ENCODE results near the gene OVOL1. TPM values are rescaled to one million over a fixed set of nuclear protein-coding genes. Genes with fewer than 3 reads are reported as not detected.

The OVOL1 gene
- total RNA-seq, 1 donor from 2014 or later = not detected

- Histone ChIP-seq H3K27me3 (ENCODE audit: control insufficient read depth in 3 of 3, insufficient read depth in 3 of 3, low read length in 3 of 3) (peaks cover 29 to 76% (median 67%) of the 10 kb centered on the region in 3 donors), H3K9ac (ENCODE audit: low read depth in 1 of 3, low read length in 3 of 3) (no peak overlapping the region), H3K27ac (ENCODE audit: low read depth, low read length) (no peak overlapping the region), H3K4me3 (ENCODE audit: low read length in 3 of 3) (no peak overlapping the region), H3K36me3 (ENCODE audit: control insufficient read depth in 3 of 3, insufficient read depth in 3 of 3, low read length in 3 of 3) (no peaks in the 10 kb centered on the region), H3K9me3 (ENCODE audit: control insufficient read depth in 3 of 3, low read length in 3 of 3) (no peaks in the 10 kb centered on the region), H3K4me1 (ENCODE audit: control insufficient read depth in 3 of 3, insufficient read depth in 3 of 3, low read length in 3 of 3) (peaks cover 4 to 7% (median 4%) of the 10 kb centered on the region in 3 donors)
Observed at GRCh38 chr11:65790902-65791650, 4.2 kb downstream of the OVOL1 start.

DNA sequence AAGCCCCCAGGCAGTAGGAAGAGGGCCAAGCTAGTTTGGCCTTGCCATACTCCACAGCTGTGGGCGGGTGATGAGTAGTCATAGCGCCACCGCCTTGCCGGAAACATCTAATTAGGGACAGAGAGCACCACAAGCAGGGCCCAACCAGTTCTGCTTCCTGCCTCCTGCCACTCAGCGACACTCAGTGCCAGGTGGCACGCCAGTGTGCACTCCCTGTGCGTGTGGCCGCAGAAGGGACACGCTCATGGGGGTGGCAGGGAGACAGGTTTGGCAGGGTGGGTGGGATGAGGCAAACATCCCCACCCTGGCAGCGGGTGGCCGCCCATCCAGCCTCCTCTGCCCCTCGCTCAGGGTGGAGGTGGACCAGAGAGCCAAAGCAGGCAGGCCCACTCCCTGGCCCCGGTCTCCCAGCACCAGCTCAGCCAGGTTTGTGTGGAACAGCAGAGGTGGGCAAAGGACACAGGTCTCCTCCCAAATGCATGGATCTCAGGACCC, 4.9 kb downstream of the OVOL1 start:
- Histone ChIP-seq H3K9me3 (ENCODE audit: control insufficient read depth in 3 of 3, low read length in 3 of 3) (no peaks in the 10 kb centered on the region), H3K9ac (ENCODE audit: low read depth in 1 of 3, low read length in 3 of 3) (no peak overlapping the region), H3K4me3 (ENCODE audit: low read length in 3 of 3) (no peak overlapping the region), H3K27me3 (ENCODE audit: control insufficient read depth in 3 of 3, insufficient read depth in 3 of 3, low read length in 3 of 3) (peaks cover 27 to 78% (median 68%) of the 10 kb centered on the region in 3 donors), H3K27ac (ENCODE audit: low read depth, low read length) (no peak overlapping the region), H3K36me3 (ENCODE audit: control insufficient read depth in 3 of 3, insufficient read depth in 3 of 3, low read length in 3 of 3) (no peaks in the 10 kb centered on the region), H3K4me1 (ENCODE audit: control insufficient read depth in 3 of 3, insufficient read depth in 3 of 3, low read length in 3 of 3) (peaks cover 0 to 7% (median 4%) of the 10 kb centered on the region in 3 donors)

GRCh38 chr11:65792456-65792855, 5.6 kb downstream of the OVOL1 start:
- Histone ChIP-seq H3K27ac (ENCODE audit: low read depth, low read length) (no peak overlapping the region), H3K9me3 (ENCODE audit: control insufficient read depth in 3 of 3, low read length in 3 of 3) (no peaks in the 10 kb centered on the region), H3K4me1 (ENCODE audit: control insufficient read depth in 3 of 3, insufficient read depth in 3 of 3, low read length in 3 of 3) (peaks cover 0 to 3% (median 2%) of the 10 kb centered on the region in 3 donors), H3K36me3 (ENCODE audit: control insufficient read depth in 3 of 3, insufficient read depth in 3 of 3, low read length in 3 of 3) (no peaks in the 10 kb centered on the region), H3K9ac (ENCODE audit: low read depth in 1 of 3, low read length in 3 of 3) (no peak overlapping the region), H3K4me3 (ENCODE audit: low read length in 3 of 3) (no peak overlapping the region), H3K27me3 (ENCODE audit: control insufficient read depth in 3 of 3, insufficient read depth in 3 of 3, low read length in 3 of 3) (peaks cover 26 to 76% (median 68%) of the 10 kb centered on the region in 3 donors)

DNA sequence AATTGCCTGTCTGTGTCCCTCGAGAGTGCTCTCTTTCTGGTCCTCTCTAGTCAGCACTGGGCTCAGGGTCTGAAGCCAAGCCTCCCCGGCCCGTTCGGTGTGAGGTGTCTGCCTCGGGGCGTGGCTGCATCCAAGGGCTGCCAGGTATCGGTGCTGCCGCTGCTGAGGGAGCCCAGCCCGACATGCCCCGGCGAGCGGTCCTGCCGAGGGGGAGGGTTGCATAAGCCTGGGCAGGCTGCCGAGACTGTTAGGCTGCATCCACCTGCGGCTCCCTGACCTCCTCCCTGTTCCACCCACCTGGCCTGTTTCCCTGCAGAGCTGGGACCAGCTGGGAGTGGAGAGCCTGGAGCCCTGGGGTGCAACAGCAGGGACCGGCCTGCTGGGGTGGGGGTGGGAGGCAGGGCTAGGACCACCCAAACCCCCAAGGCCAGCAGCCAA, 6.3 kb downstream of the OVOL1 start:
- Histone ChIP-seq H3K9ac (ENCODE audit: low read depth in 1 of 3, low read length in 3 of 3) (no peak overlapping the region), H3K4me1 (ENCODE audit: control insufficient read depth in 3 of 3, insufficient read depth in 3 of 3, low read length in 3 of 3) (no peaks in the 10 kb centered on the region), H3K9me3 (ENCODE audit: control insufficient read depth in 3 of 3, low read length in 3 of 3) (no peaks in the 10 kb centered on the region), H3K27me3 (ENCODE audit: control insufficient read depth in 3 of 3, insufficient read depth in 3 of 3, low read length in 3 of 3) (peaks cover 27 to 77% (median 69%) of the 10 kb centered on the region in 3 donors), H3K4me3 (ENCODE audit: low read length in 3 of 3) (no peak overlapping the region), H3K27ac (ENCODE audit: low read depth, low read length) (no peak overlapping the region), H3K36me3 (ENCODE audit: control insufficient read depth in 3 of 3, insufficient read depth in 3 of 3, low read length in 3 of 3) (no peaks in the 10 kb centered on the region)

- no peaks in the 10 kb centered on the region for H3K4me1 ChIP-seq (ENCODE audit: control insufficient read depth in 3 of 3, insufficient read depth in 3 of 3, low read length in 3 of 3)
- H3K9ac ChIP-seq (ENCODE audit: low read depth in 1 of 3, low read length in 3 of 3) = no peak overlapping the region
- H3K4me3 ChIP-seq (ENCODE audit: low read length in 3 of 3) = no peak overlapping the region
- H3K9me3 ChIP-seq (ENCODE audit: control insufficient read depth in 3 of 3, low read length in 3 of 3) = no peaks in the 10 kb centered on the region
- peaks cover 22 to 72% (median 69%) of the 10 kb centered on the region in 3 donors for H3K27me3 ChIP-seq (ENCODE audit: control insufficient read depth in 3 of 3, insufficient read depth in 3 of 3, low read length in 3 of 3)
- H3K27ac ChIP-seq (ENCODE audit: low read depth, low read length) = no peak overlapping the region
- H3K36me3 ChIP-seq (ENCODE audit: control insufficient read depth in 3 of 3, insufficient read depth in 3 of 3, low read length in 3 of 3) = no peaks in the 10 kb centered on the region
Observed at GRCh38 chr11:65793625-65794400, 7.0 kb downstream of the OVOL1 start.

DNA sequence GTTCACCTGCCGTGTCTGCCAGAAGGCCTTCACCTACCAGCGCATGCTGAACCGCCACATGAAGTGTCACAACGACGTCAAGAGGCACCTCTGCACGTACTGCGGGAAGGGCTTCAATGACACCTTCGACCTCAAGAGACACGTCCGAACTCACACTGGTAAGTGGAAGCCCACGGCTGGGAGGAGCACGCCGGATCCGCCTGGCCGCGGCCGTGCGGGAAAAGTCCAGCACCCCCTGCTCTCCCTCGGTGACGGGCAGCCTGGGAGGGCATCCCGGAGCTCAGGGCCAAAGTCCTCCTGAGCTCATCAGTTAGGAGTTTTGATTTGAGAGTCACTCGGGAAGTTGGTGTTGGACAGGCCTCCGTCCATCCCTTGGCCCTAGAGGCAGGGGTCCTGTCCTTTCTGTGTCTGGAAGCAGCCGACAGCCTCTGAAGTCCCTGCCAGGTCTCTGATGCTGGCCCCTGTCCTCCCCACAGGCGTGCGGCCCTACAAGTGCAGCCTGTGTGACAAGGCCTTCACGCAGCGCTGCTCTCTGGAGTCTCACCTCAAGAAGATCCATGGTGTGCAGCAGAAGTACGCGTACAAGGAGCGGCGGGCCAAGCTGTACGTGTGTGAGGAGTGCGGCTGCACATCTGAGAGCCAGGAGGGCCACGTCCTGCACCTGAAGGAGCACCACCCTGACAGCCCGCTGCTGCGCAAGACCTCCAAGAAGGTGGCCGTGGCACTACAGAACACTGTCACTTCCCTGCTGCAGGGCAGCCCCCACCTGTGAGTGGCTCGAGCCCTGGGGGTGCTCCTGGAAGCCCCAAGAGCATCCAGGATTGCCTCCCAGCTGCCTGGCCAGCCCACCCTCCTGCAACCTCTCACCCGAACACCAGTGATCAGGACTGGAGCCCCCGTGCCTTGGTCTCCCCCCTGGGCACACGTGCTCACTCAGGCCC, 8.0 kb downstream of the OVOL1 start:
- Histone ChIP-seq H3K4me1 (ENCODE audit: control insufficient read depth in 3 of 3, insufficient read depth in 3 of 3, low read length in 3 of 3) (no peaks in the 10 kb centered on the region), H3K27ac (ENCODE audit: low read depth, low read length) (no peak overlapping the region), H3K27me3 (ENCODE audit: control insufficient read depth in 3 of 3, insufficient read depth in 3 of 3, low read length in 3 of 3) (peaks cover 15 to 63% (median 62%) of the 10 kb centered on the region in 3 donors), H3K4me3 (ENCODE audit: low read length in 3 of 3) (no peak overlapping the region), H3K9ac (ENCODE audit: low read depth in 1 of 3, low read length in 3 of 3) (no peak overlapping the region), H3K36me3 (ENCODE audit: control insufficient read depth in 3 of 3, insufficient read depth in 3 of 3, low read length in 3 of 3) (no peaks in the 10 kb centered on the region), H3K9me3 (ENCODE audit: control insufficient read depth in 3 of 3, low read length in 3 of 3) (no peaks in the 10 kb centered on the region)

- Histone ChIP-seq H3K27ac (ENCODE audit: low read depth, low read length) (no peak overlapping the region), H3K27me3 (ENCODE audit: control insufficient read depth in 3 of 3, insufficient read depth in 3 of 3, low read length in 3 of 3) (peaks cover 22 to 62% (median 56%) of the 10 kb centered on the region in 3 donors), H3K9me3 (ENCODE audit: control insufficient read depth in 3 of 3, low read length in 3 of 3) (no peaks in the 10 kb centered on the region), H3K9ac (ENCODE audit: low read depth in 1 of 3, low read length in 3 of 3) (no peak overlapping the region), H3K4me3 (ENCODE audit: low read length in 3 of 3) (no peak overlapping the region), H3K36me3 (ENCODE audit: control insufficient read depth in 3 of 3, insufficient read depth in 3 of 3, low read length in 3 of 3) (no peaks in the 10 kb centered on the region), H3K4me1 (ENCODE audit: control insufficient read depth in 3 of 3, insufficient read depth in 3 of 3, low read length in 3 of 3) (no peaks in the 10 kb centered on the region)
Observed at GRCh38 chr11:65796726-65797601, 10.1 kb downstream of the OVOL1 start.

- no peak overlapping the region for H3K9ac ChIP-seq (ENCODE audit: low read depth in 1 of 3, low read length in 3 of 3)
- no peaks in the 10 kb centered on the region for H3K36me3 ChIP-seq (ENCODE audit: control insufficient read depth in 3 of 3, insufficient read depth in 3 of 3, low read length in 3 of 3)
- H3K27me3 ChIP-seq (ENCODE audit: control insufficient read depth in 3 of 3, insufficient read depth in 3 of 3, low read length in 3 of 3) = peaks cover 23 to 59% (median 51%) of the 10 kb centered on the region in 3 donors
- no peaks in the 10 kb centered on the region for H3K4me1 ChIP-seq (ENCODE audit: control insufficient read depth in 3 of 3, insufficient read depth in 3 of 3, low read length in 3 of 3)
- H3K27ac ChIP-seq (ENCODE audit: low read depth, low read length) = no peak overlapping the region
- no peaks in the 10 kb centered on the region for H3K9me3 ChIP-seq (ENCODE audit: control insufficient read depth in 3 of 3, low read length in 3 of 3)
- H3K4me3 ChIP-seq (ENCODE audit: low read length in 3 of 3) = no peak overlapping the region
Observed at GRCh38 chr11:65797711-65798110, 10.8 kb downstream of the OVOL1 start.

DNA sequence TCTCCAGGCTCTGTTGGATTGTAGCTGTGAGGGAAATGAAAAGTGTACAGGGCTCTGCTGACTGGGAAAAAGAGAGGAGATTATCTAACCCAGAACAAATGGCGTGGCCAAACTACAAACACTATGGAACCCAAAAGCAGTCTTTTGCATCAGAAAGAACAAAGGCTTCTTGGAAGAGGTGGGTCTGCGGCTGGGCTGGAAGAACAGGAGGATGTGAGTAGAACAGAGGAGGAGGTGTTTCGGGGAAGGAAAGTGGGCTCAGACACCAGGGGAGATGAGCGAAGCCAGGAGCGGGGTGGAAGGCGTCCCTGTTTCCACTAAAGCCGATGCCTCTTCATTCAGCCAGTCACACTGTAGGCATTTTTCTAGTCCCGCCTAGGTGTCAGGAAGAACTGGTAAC, 12.0 kb downstream of the OVOL1 start:
- Histone ChIP-seq H3K27ac (ENCODE audit: low read depth, low read length) (no peak overlapping the region), H3K4me1 (ENCODE audit: control insufficient read depth in 3 of 3, insufficient read depth in 3 of 3, low read length in 3 of 3) (no peaks in the 10 kb centered on the region), H3K9me3 (ENCODE audit: control insufficient read depth in 3 of 3, low read length in 3 of 3) (no peaks in the 10 kb centered on the region), H3K4me3 (ENCODE audit: low read length in 3 of 3) (no peak overlapping the region), H3K36me3 (ENCODE audit: control insufficient read depth in 3 of 3, insufficient read depth in 3 of 3, low read length in 3 of 3) (no peaks in the 10 kb centered on the region), H3K27me3 (ENCODE audit: control insufficient read depth in 3 of 3, insufficient read depth in 3 of 3, low read length in 3 of 3) (peaks cover 35 to 61% (median 59%) of the 10 kb centered on the region in 3 donors), H3K9ac (ENCODE audit: low read depth in 1 of 3, low read length in 3 of 3) (no peak overlapping the region)
